H9 (cell line): ENCODE data around the gene EIF4A3. TPM values are rescaled to one million over a fixed set of nuclear protein-coding genes. Genes with fewer than 3 reads are reported as not detected.

ENCODE experiments used
- DNase-seq: peaks from one replicate; pipeline ENCODE4 v3.0.0-alpha.2; 2017
- H2AFZ ChIP-seq: one replicate; pipeline ENCODE4 v1.6.1; 2013; ENCODE audit warnings: mild to moderate bottlenecking, low read length, control low read depth, moderate library complexity
- H2AK5ac ChIP-seq: 2 replicates; pipeline ENCODE4 v1.6.1; 2013; ENCODE audit warnings: low read length, control low read depth, mixed read lengths; ENCODE audit not compliant: insufficient read length
- H2BK120ac ChIP-seq: one replicate; pipeline ENCODE4 v1.6.1; 2013; ENCODE audit warnings: low read depth, mild to moderate bottlenecking, low read length, control low read depth, inconsistent platforms; ENCODE audit not compliant: poor library complexity, severe bottlenecking
- H2BK12ac ChIP-seq: 2 replicates; pipeline ENCODE4 v1.6.1; 2013; ENCODE audit warnings: low read length, control low read depth, mixed read lengths, low read depth; ENCODE audit not compliant: insufficient read length
- H2BK15ac ChIP-seq: 2 replicates; pipeline ENCODE4 v1.6.1; 2013; ENCODE audit warnings: low read depth, low read length, control low read depth
- H2BK20ac ChIP-seq: one replicate; pipeline ENCODE4 v1.6.1; 2013; ENCODE audit warnings: low read depth, mild to moderate bottlenecking, low read length, control low read depth, inconsistent platforms; ENCODE audit not compliant: poor library complexity, severe bottlenecking
- H2BK5ac ChIP-seq: 2 replicates; pipeline ENCODE4 v1.6.1; 2013; ENCODE audit warnings: low read length, control low read depth, mixed read lengths; ENCODE audit not compliant: insufficient read length
- H3K14ac ChIP-seq: 2 replicates; pipeline ENCODE4 v1.6.1; 2013; ENCODE audit warnings: low read length, control low read depth; ENCODE audit not compliant: insufficient read depth
- H3K18ac ChIP-seq: 2 replicates; pipeline ENCODE4 v1.6.1; 2013; ENCODE audit warnings: low read depth, mild to moderate bottlenecking, mixed read lengths, low read length, control low read depth; ENCODE audit not compliant: insufficient read length
- H3K23ac ChIP-seq: 2 replicates; pipeline ENCODE4 v1.6.1; 2013; ENCODE audit warnings: low read length, control low read depth, mixed read lengths, low read depth; ENCODE audit not compliant: insufficient read length
- H3K23me2 ChIP-seq: 2 replicates; pipeline ENCODE4 v1.6.1; 2013; ENCODE audit warnings: low read depth, mild to moderate bottlenecking, mixed read lengths, low read length, control low read depth; ENCODE audit not compliant: insufficient read length, poor library complexity, severe bottlenecking
- H3K27ac ChIP-seq: 2 replicates; pipeline ENCODE4 v1.5.1; 2013; ENCODE audit warnings: low read length, control low read depth, mixed read lengths, low read depth; ENCODE audit not compliant: insufficient read length
- H3K27me3 ChIP-seq: 2 replicates; pipeline ENCODE4 v1.6.1; 2013; ENCODE audit warnings: low read length, control low read depth, inconsistent platforms; ENCODE audit not compliant: insufficient read depth
- H3K4ac ChIP-seq: 2 replicates; pipeline ENCODE4 v1.6.1; 2013; ENCODE audit warnings: low read depth, mild to moderate bottlenecking, control low read depth, inconsistent platforms, low read length, moderate library complexity
- H3K4me1 ChIP-seq: 2 replicates; pipeline ENCODE4 v1.6.1; 2013; ENCODE audit warnings: low read length, control low read depth, inconsistent platforms; ENCODE audit not compliant: insufficient read depth
- H3K4me2 ChIP-seq: 2 replicates; pipeline ENCODE4 v1.6.1; 2013; ENCODE audit warnings: low read length, control low read depth, mixed read lengths; ENCODE audit not compliant: insufficient read length, insufficient read depth
- H3K56ac ChIP-seq: 2 replicates; pipeline ENCODE4 v1.6.1; 2013; ENCODE audit warnings: low read depth, mild to moderate bottlenecking, mixed read lengths, low read length, control low read depth; ENCODE audit not compliant: insufficient read length
- H3K79me1 ChIP-seq: 2 replicates; pipeline ENCODE4 v1.6.1; 2013; ENCODE audit warnings: low read depth, mild to moderate bottlenecking, moderate library complexity, low read length, control low read depth, inconsistent platforms; ENCODE audit not compliant: insufficient read depth, poor library complexity, severe bottlenecking
- H3K79me2 ChIP-seq: 2 replicates; pipeline ENCODE4 v1.6.1; 2013; ENCODE audit warnings: low read length, control low read depth, inconsistent platforms; ENCODE audit not compliant: insufficient read depth
- H3K9ac ChIP-seq: 2 replicates; pipeline ENCODE4 v1.6.1; 2013; ENCODE audit warnings: low read length, control low read depth, mixed read lengths; ENCODE audit not compliant: insufficient read length; ENCODE audit errors: extremely low read depth
- H3K9me3 ChIP-seq: one replicate; pipeline ENCODE4 v1.6.1; 2013; ENCODE audit warnings: low read depth, low read length, inconsistent platforms; ENCODE audit not compliant: control insufficient read depth
- H3T11ph ChIP-seq: one replicate; pipeline ENCODE4 v1.6.1; 2013; ENCODE audit warnings: mild to moderate bottlenecking, low read length, control low read depth, inconsistent platforms
- H4K20me1 ChIP-seq: one replicate; pipeline ENCODE4 v1.6.1; 2013; ENCODE audit not compliant: control insufficient read depth, insufficient read length, insufficient read depth
- H4K5ac ChIP-seq: 2 replicates; pipeline ENCODE4 v1.6.1; 2013; ENCODE audit warnings: low read depth, mild to moderate bottlenecking, mixed read lengths, low read length, control low read depth; ENCODE audit not compliant: insufficient read length
- H4K8ac ChIP-seq: replicated peaks from 2 replicates; pipeline ENCODE4 v1.6.1; 2013; ENCODE audit warnings: low read length, control low read depth, mixed read lengths, low read depth; ENCODE audit not compliant: insufficient read length
- H4K91ac ChIP-seq: 2 replicates; pipeline ENCODE4 v1.6.1; 2013; ENCODE audit warnings: low read depth, mild to moderate bottlenecking, moderate library complexity, mixed read lengths, low read length, control low read depth; ENCODE audit not compliant: insufficient read length
- H3K27ac Mint-ChIP-seq, 3 experiments: 2 replicates in 2 of 3; 3 replicates in 1 of 3; pipeline ENCODE4 v1.8.0; 2020 to 2021; ENCODE audit warnings: mixed read lengths in 3 of 3, mild to moderate bottlenecking in 1 of 3, moderate library complexity in 1 of 3
- H3K27me3 Mint-ChIP-seq: 2 replicates; pipeline ENCODE4 v1.8.0; 2021; ENCODE audit warnings: low read depth, mild to moderate bottlenecking, moderate library complexity, mixed read lengths
- H3K36me3 Mint-ChIP-seq, 3 experiments: 2 replicates in 2 of 3; 3 replicates in 1 of 3; pipeline ENCODE4 v1.8.0; 2020 to 2021; ENCODE audit warnings: low read depth in 3 of 3, mixed read lengths in 3 of 3; ENCODE audit not compliant: insufficient read depth in 1 of 3
- H3K4me1 Mint-ChIP-seq, 2 experiments: 2 replicates each; pipeline ENCODE4 v1.8.0; 2020; ENCODE audit warnings: mixed read lengths in 2 of 2
- H3K4me3 Mint-ChIP-seq, 2 experiments: 2 replicates in 1 of 2; 3 replicates in 1 of 2; pipeline ENCODE4 v1.8.0; 2020 to 2021; ENCODE audit warnings: mild to moderate bottlenecking in 2 of 2, mixed read lengths in 2 of 2, moderate library complexity in 1 of 2
- H3K9me3 Mint-ChIP-seq, 2 experiments: 2 replicates in 1 of 2; 3 replicates in 1 of 2; pipeline ENCODE4 v1.8.0; 2020; ENCODE audit warnings: mild to moderate bottlenecking in 2 of 2, mixed read lengths in 2 of 2, moderate library complexity in 1 of 2
- whole genome bisulfite sequencing: extraction: QIAGEN DNeasy Blood & Tissue Kit; methylation state at CpG from one replicate; pipeline ENCODE4 v1.1.7; 2013; ENCODE audit warnings: missing lambda C conversion rate, low lambda C conversion rate, mixed read lengths; ENCODE audit not compliant: insufficient read length; ENCODE audit errors: extremely low coverage; 5-methylcytosine and 5-hydroxymethylcytosine counted together
- total RNA-seq: library from RNA; stranded (reverse); gene quantifications from 2 replicates; pipeline ENCODE4 v1.2.1, GENCODE V29; 2021
- TF ChIP-seq, protein P1 (sequence below): fragments of 200-600 bp; sonication (generic); conservative IDR thresholded peaks from 3 replicates; pipeline ENCODE4 v1.8.0; 2021; ENCODE audit warnings: antibody characterized with exemption, mild to moderate bottlenecking

Gene EIF4A3
- total RNA-seq, 1 experiment from 2014 or later: 162 TPM

DNA sequence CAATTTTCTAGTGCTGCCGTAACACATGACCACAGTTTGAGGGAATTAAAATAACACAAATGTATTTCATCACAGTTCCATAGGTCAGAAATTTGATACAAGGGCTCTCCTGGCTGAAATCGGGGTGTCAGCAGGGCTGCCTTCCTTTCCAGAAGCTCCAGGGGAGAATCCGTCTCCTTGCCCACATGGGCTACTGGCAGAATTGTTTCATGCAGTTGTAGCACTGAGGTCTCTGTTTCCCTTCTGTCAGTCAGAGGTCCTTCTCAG, 20.5 kb downstream of the EIF4A3 start:
- H3K56ac ChIP-seq: no peak overlapping the region
- no peak overlapping the region for H2BK5ac ChIP-seq
- no peaks in the 10 kb centered on the region for H3K23me2 ChIP-seq
- no peak overlapping the region for H4K5ac ChIP-seq
- no peak overlapping the region for H4K91ac ChIP-seq
- no peaks in the 10 kb centered on the region for H3K27me3 ChIP-seq
- no peak overlapping the region for H3K18ac ChIP-seq
- H3K36me3 Mint-ChIP-seq: no peaks in the 10 kb centered on the region
- H4K20me1 ChIP-seq: no peaks in the 10 kb centered on the region
- peaks cover 28 to 47% of the 10 kb centered on the region in 2 experiments for H3K4me1 Mint-ChIP-seq
- DNase-seq: no peak
- H3K9me3 ChIP-seq: no peaks in the 10 kb centered on the region
- H3K4me2 ChIP-seq: no peak overlapping the region
- H3T11ph ChIP-seq: no peak overlapping the region
- no peaks in the 10 kb centered on the region for H3K79me1 ChIP-seq
- no peak overlapping the region for H3K27ac ChIP-seq
- H2BK120ac ChIP-seq: no peak overlapping the region
- 0 out of 7 replicates have a peak overlapping the region, but pooled peaks of 1 of the 3 experiments have one; percentile 0 for H3K27ac Mint-ChIP-seq
- H3K4me1 ChIP-seq: peaks cover 9% of the 10 kb centered on the region; the same call in 1 of the 2 replicates
- H2AFZ ChIP-seq: no peak overlapping the region
- no peaks in the 10 kb centered on the region for H3K79me2 ChIP-seq
- H4K8ac ChIP-seq: no peak overlapping the region
- WGBS: no CpG with 5 or more reads among the region's 3 CpGs
- peaks cover 3% of the 10 kb centered on the region; the same call in 1 of the 2 replicates for H3K27me3 Mint-ChIP-seq
- H3K4me3 Mint-ChIP-seq: no peak overlapping the region
- no peaks in the 10 kb centered on the region for H3K9me3 Mint-ChIP-seq
- no peak overlapping the region for H3K4ac ChIP-seq
- TF ChIP-seq, protein P1, sequence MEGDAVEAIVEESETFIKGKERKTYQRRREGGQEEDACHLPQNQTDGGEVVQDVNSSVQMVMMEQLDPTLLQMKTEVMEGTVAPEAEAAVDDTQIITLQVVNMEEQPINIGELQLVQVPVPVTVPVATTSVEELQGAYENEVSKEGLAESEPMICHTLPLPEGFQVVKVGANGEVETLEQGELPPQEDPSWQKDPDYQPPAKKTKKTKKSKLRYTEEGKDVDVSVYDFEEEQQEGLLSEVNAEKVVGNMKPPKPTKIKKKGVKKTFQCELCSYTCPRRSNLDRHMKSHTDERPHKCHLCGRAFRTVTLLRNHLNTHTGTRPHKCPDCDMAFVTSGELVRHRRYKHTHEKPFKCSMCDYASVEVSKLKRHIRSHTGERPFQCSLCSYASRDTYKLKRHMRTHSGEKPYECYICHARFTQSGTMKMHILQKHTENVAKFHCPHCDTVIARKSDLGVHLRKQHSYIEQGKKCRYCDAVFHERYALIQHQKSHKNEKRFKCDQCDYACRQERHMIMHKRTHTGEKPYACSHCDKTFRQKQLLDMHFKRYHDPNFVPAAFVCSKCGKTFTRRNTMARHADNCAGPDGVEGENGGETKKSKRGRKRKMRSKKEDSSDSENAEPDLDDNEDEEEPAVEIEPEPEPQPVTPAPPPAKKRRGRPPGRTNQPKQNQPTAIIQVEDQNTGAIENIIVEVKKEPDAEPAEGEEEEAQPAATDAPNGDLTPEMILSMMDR: no peak
- no peak overlapping the region for H3K23ac ChIP-seq
- no peak overlapping the region for H2BK15ac ChIP-seq
- H3K14ac ChIP-seq: no peak overlapping the region
- no peak overlapping the region for H2AK5ac ChIP-seq
- H2BK20ac ChIP-seq: no peak overlapping the region
- H3K9ac ChIP-seq: no peak overlapping the region
- H2BK12ac ChIP-seq: no peak overlapping the region
